Upper lobe of left lung (tissue), 4 donors: ENCODE results near the gene ADAMTS4.

Source experiments
- EP300 ChIP-seq, 4 donors: sonication (generic); formaldehyde crosslinking; IDR thresholded peaks; one replicate each; pipeline ENCODE4 v1.5.1; 2017; ENCODE audit warnings: antibody characterized with exemption in 4 of 4, control low read depth in 2 of 4
- POLR2A ChIP-seq, 4 donors: fragments of 450-650 bp; IDR thresholded peaks; one replicate each; pipeline ENCODE4 v1.5.1; 2016 to 2017; ENCODE audit warnings: antibody characterized with exemption in 4 of 4, mild to moderate bottlenecking in 2 of 4
- POLR2AphosphoS5 ChIP-seq, 2 donors: sonication (generic); formaldehyde crosslinking; IDR thresholded peaks; one replicate each; pipeline ENCODE4 v1.5.1; 2017; ENCODE audit warnings: antibody characterized with exemption in 2 of 2
- TF ChIP-seq, protein P1 (sequence below), 6 experiments: fragments of 450-650 bp in 4 of 6; fragments of 200-600 bp in 2 of 6; sonication (generic) in 2 of 6; IDR thresholded peaks; one replicate each; pipeline ENCODE4 v1.5.1; 2016 to 2019; ENCODE audit warnings: antibody characterized with exemption in 6 of 6

DNA sequence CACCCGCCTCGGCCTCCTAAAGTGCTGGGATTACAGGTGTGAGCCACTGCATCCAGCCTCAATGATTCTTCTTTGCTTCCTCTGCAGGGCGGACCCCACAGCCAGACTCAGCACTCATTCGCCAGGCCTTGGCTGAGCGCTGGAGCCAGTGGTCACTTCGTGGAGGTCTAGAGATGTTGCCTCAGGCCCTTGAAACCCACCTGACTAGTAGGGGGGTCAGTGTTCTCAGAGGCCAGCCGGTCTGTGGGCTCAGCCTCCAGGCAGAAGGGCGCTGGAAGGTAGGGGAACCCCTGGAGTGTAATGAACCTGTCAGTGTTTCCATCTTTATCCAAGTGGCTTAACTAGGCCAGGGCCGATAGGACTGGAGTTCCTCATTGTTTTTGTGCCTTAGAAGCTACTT lies 29.9 kb downstream of the ADAMTS4 start:
- TF ChIP-seq, protein P1, sequence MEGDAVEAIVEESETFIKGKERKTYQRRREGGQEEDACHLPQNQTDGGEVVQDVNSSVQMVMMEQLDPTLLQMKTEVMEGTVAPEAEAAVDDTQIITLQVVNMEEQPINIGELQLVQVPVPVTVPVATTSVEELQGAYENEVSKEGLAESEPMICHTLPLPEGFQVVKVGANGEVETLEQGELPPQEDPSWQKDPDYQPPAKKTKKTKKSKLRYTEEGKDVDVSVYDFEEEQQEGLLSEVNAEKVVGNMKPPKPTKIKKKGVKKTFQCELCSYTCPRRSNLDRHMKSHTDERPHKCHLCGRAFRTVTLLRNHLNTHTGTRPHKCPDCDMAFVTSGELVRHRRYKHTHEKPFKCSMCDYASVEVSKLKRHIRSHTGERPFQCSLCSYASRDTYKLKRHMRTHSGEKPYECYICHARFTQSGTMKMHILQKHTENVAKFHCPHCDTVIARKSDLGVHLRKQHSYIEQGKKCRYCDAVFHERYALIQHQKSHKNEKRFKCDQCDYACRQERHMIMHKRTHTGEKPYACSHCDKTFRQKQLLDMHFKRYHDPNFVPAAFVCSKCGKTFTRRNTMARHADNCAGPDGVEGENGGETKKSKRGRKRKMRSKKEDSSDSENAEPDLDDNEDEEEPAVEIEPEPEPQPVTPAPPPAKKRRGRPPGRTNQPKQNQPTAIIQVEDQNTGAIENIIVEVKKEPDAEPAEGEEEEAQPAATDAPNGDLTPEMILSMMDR (IDR thresholded peaks at IDR 0.05) = no peak
- TF ChIP-seq POLR2A (IDR thresholded peaks at IDR 0.05) (no peak), POLR2AphosphoS5 (IDR thresholded peaks at IDR 0.05) (no peak), EP300 (IDR thresholded peaks at IDR 0.05) (no peak)
